ENCODE data around the gene POMGNT2. TPM values are rescaled to one million over a fixed set of nuclear protein-coding genes. Genes with fewer than 3 reads are reported as not detected.
"Not testable (repeated sequence)": the region's sequence is repeated elsewhere in the genome, so short reads cannot be mapped to it uniquely, and the experiment has no call there.

POMGNT2 gene
- total RNA-seq, 1 donor from 2014 or later = 16.1 TPM

DNA sequence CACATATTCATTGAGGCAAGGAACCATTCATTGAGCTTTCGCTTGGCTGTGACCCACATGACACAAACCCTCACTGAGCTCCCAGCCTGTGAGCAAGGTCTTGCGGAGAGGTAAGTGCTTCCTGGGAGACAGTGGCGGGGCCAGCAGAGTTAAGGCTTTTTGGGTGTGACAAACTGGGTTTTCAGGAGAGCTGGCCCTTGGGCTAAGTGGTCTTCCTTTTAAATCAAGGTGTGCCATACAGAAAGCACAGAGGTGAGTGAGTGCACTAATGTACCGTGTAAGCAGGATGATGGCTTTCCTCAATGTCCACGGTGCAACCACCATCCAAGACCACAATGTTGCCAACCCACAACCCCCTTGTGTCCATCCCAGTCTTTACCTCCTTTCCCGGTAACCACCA, 28.6 kb downstream of the POMGNT2 start:
- DNase-seq (ENCODE audit: low spot score) = no peak

DNA sequence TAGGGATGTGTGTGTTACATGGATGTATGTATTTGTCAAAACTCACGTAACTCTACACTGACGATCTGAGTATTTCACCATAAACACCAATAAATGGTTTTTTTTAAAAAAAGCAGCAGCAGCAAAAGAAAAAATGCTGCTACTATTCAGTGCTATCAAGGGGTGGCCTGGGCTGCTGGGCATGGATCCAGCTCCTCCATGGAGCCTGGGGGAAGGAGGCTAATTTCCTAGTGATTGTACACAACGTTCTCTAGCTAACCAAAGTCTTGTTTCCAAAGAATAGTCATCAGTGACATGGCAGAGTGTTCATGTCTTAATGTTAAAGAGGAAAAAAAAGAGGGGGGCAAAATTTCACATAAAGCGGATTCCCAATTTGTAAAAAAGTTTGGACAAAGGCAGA, 29.0 kb downstream of the POMGNT2 start:
- DNase-seq (ENCODE audit: low spot score) = no peak

- no peak for DNase-seq (ENCODE audit: low spot score)
Observed at GRCh38 chr3:43075904-43076661, 29.8 kb downstream of the POMGNT2 start.

DNA sequence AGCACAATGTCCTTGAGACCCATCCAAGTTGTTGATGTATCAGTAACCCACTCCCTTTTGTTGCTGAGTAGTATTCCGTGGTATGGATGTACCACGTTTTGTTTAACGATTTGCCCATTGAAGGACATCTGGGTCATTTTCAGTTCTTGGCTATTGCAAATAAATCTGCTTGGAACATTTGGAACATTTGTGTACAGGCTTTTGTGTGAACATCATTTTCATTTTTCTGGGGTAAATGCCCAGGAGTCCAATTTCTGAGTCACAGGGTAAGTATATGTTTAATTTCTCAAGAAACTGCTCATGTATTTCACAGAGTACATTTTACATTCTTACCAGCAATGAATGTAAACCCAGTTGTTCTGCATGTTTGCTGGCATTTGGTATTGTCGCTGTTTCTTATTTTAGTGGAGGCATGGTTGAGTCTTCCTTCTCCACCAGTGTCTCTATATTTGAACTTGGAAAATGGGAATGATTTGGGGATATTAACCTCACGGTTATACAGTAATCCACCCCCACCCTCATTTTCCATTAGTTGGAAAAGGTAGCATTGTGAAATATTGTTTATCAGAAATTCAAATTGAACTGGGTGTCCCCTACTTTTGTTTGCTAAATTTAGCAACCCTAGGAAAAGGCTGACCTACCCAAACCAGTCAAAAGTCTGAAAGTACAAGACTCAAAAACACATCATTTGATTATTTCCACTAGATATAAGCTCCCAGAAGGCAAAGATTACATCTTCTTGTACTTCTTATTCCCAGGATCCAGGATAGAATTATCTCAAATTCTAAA, 30.8 kb downstream of the POMGNT2 start:
- DNase-seq (ENCODE audit: low spot score) = no peak

DNA sequence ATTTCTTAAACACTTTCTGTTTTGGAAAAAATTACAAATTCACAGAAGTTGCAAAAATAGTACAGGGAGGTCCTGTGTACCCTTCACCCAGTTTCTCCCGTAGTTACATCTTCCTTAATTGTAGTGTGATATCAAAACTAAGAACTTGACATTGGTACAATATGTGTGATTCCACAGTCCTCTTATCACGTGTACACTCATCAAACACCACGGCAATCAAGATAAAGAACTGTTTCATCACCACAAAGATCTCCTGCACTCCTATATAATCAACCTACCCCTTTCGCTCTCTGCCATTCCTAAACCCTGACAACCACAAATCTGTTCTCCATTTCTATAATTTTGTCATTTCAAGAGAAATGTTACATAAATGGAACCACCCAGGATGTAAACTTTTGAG, 31.4 kb downstream of the POMGNT2 start:
- DNase-seq (ENCODE audit: low spot score) = no peak

GRCh38 chr3:43073836-43074220, 32.1 kb downstream of the POMGNT2 start:
- DNase-seq (ENCODE audit: low spot score) = no peak

GRCh38 chr3:43073116-43073835, 32.6 kb downstream of the POMGNT2 start:
- DNase-seq (ENCODE audit: low spot score) = no peak

- DNase-seq (ENCODE audit: low spot score) = no peak
Observed at GRCh38 chr3:43072361-43072760, 33.5 kb downstream of the POMGNT2 start.

DNA sequence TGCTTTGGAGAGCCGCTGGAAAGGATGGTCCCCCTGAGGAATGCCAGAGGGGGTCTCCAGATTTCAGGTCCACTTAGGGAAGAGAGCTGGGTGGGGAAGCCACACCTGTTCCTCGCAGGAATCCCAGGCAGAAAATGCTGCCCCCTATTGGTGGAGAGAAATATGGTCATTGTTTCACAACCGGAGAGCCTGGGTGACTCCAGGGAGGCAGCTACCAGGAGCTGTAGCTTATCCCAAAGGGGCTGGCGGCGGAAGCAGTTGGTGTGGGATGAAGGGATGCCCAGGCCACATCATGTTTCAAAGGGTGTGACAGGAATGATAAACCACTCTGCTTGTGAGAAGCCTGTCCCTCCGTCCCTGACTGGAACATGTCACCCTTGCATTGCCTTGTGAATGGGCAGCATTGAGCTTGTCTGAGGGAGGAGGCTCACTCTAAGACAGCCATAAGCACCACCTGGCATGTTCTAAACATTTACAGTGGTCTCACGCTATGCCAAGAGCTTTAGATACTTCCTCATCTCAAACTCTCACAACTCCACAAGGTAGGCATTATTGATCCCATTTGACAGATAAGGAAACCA, 34.5 kb downstream of the POMGNT2 start:
- DNase-seq (ENCODE audit: low spot score) = no peak

DNA sequence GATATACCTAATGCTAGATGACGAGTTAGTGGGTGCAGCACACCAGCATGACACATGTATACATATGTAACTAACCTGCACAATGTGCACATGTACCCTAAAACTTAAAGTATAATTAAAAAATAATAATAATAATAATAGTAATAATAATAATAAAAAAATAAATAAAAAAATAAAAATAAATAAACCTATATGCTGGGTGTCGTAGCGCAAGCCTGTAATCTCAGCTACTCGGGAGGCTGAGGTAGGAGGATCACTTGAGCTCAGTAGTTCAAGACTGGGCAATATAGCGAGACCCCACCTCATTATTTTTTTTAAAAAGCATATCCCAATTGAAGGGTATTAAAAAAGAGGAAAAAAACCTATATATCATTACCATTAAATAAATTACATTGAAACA, 35.2 kb downstream of the POMGNT2 start:
- not testable (repeated sequence) for DNase-seq (ENCODE audit: low spot score)

DNA sequence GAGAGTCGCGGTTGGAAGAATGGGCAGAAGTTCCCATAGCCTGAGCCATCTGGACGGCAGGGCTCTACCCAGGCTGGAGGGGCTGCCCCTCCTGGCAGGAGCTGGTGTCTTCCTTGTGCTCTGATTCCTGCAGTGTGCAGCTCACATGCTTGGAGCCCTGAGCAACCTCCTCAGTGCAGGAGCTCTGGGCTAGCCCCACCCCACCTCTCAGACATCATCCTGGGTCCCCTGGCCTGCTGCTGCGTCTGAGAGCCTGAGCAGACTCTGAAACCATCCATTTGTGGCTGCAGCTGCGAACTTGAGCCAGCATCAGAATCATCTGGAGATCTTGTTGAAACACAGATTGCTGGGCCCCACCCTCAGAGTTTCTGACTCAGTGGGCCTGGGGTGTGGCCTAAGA, 42.8 kb downstream of the POMGNT2 start:
- DNase-seq (ENCODE audit: low spot score) = no peak

DNA sequence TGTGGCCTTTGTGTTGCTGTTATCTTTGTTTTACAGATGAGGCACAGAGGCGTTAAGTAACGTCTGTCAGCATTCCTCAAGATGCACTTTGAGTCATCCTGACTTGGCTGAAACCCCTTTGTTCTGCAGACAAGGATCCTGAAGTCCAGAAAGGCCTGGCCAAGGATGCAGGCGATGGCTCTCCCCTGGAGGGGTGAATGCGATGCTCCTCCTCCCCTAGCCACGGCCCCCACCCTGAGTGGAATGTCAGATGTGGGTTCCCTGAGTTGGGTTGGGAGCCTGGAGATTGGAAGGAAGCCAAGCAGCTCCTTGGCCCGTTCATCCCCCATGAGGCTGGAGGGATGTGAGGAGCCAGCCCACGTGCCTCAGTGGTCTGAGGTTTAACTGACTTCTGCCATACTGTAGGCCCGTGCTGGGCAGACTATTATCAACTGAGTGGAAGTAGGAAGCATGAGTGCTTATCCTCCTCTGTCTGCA, 43.3 kb downstream of the POMGNT2 start:
- DNase-seq (ENCODE audit: low spot score) = no peak

- no peak for DNase-seq (ENCODE audit: low spot score)
Observed at GRCh38 chr3:43062040-43062563, 43.8 kb downstream of the POMGNT2 start.

- no peak for DNase-seq (ENCODE audit: low spot score)
Observed at GRCh38 chr3:43061101-43061895, 44.6 kb downstream of the POMGNT2 start.

GRCh38 chr3:43059456-43059855, 46.4 kb downstream of the POMGNT2 start:
- no peak for DNase-seq (ENCODE audit: low spot score)

GRCh38 chr3:43055806-43056770, 49.8 kb downstream of the POMGNT2 start:
- no peak for DNase-seq (ENCODE audit: low spot score)

- DNase-seq (ENCODE audit: low spot score) = no peak
Observed at GRCh38 chr3:43055393-43055792, 50.5 kb downstream of the POMGNT2 start.

DNA sequence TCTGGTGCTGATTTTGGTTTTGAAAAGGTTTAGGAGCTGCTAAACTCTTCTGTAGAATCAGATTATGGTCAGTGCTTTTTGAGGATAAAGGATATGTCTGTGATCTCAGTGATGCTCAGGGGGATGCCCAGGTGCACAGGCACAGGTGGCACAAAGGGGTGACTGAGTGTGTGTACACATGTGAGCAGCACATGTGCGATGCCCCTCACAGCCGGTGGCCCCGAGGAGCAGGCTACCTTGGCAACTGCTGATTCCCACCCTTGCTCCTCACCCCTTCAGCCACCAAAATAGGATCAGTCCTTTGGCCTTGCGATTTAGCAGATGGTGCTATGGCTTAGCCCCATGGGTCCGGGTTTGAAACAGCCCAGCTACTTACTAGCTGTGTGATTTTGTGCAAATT, 51.1 kb downstream of the POMGNT2 start:
- no peak for DNase-seq (ENCODE audit: low spot score)

DNA sequence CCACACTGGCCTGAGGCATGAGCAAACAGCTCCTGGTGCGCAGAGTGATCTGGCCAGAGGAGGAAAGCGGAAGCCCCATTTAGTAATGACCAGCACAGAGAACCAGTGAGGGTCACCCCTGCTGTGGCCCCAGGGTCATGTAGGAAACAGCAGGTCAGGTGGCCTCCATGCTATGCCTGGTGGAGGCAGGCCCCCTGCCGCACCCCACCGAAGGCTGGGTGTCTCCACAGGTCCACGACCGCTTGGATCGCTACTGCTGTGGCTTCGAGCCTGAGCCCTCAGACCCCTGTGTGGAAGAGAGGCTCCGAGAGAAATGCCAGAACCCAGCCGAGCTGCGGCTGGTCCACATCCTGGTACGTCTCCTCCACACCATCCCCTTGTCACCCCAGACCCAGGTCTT, 52.6 kb downstream of the POMGNT2 start:
- DNase-seq (ENCODE audit: low spot score) = peak; percentile 76

Measured in mesenteric fat pad (tissue), 1 donor.